Trophoblast cell (in vitro differentiated cells and primary cell): ENCODE results near the gene GPC3.

ENCODE experiments used
- DNase-seq, 2 donors: peaks; one replicate each; pipeline ENCODE4 v3.0.0-alpha.2; 2016
- H2AFZ ChIP-seq: 2 replicates; pipeline ENCODE4 v1.6.1; 2013; ENCODE audit warnings: low read length, moderate library complexity, mild to moderate bottlenecking; ENCODE audit not compliant: insufficient read depth, poor library complexity
- H2AK5ac ChIP-seq: 2 replicates; pipeline ENCODE4 v1.6.1; 2013; ENCODE audit warnings: mild to moderate bottlenecking, low read length
- H2BK120ac ChIP-seq: 2 replicates; pipeline ENCODE4 v1.6.1; 2013; ENCODE audit warnings: low read length, mild to moderate bottlenecking, moderate library complexity; ENCODE audit not compliant: insufficient read depth, poor library complexity
- H2BK12ac ChIP-seq: 2 replicates; pipeline ENCODE4 v1.6.1; 2013; ENCODE audit warnings: mild to moderate bottlenecking, low read length, moderate library complexity
- H2BK5ac ChIP-seq: 2 replicates; pipeline ENCODE4 v1.6.1; 2013; ENCODE audit warnings: low read length, low read depth, moderate library complexity, mild to moderate bottlenecking; ENCODE audit not compliant: poor library complexity
- H3K14ac ChIP-seq: 2 replicates; pipeline ENCODE4 v1.6.1; 2013; ENCODE audit warnings: mild to moderate bottlenecking, low read length
- H3K18ac ChIP-seq: 2 replicates; pipeline ENCODE4 v1.6.1; 2013; ENCODE audit warnings: mild to moderate bottlenecking, low read length
- H3K23ac ChIP-seq: 2 replicates; pipeline ENCODE4 v1.6.1; 2013; ENCODE audit warnings: low read length
- H3K27ac ChIP-seq: 2 replicates; pipeline ENCODE4 v1.5.1; 2013; ENCODE audit warnings: low read depth, mild to moderate bottlenecking, inconsistent platforms, low read length, moderate library complexity
- H3K27me3 ChIP-seq: 2 replicates; pipeline ENCODE4 v1.6.1; 2013; ENCODE audit warnings: inconsistent platforms, mild to moderate bottlenecking, low read length, moderate library complexity; ENCODE audit not compliant: insufficient read depth
- H3K36me3 ChIP-seq, 2 experiments: 1 replicate in 1 of 2; 2 replicates in 1 of 2; pipeline ENCODE4 v1.6.1; 2013; ENCODE audit warnings: low read length in 2 of 2, mild to moderate bottlenecking in 2 of 2, moderate library complexity in 1 of 2; ENCODE audit not compliant: insufficient read depth in 2 of 2, control insufficient read depth in 1 of 2
- H3K4ac ChIP-seq: 2 replicates; pipeline ENCODE4 v1.6.1; 2013; ENCODE audit warnings: low read depth, mild to moderate bottlenecking, low read length, moderate library complexity
- H3K4me1 ChIP-seq, 2 experiments: 1 replicate in 1 of 2; 2 replicates in 1 of 2; pipeline ENCODE4 v1.6.1; 2013; ENCODE audit warnings: low read length in 2 of 2, mild to moderate bottlenecking in 2 of 2, moderate library complexity in 1 of 2; ENCODE audit not compliant: insufficient read depth in 2 of 2, control insufficient read depth in 1 of 2
- H3K4me2 ChIP-seq: 2 replicates; pipeline ENCODE4 v1.6.1; 2013; ENCODE audit warnings: inconsistent platforms, mild to moderate bottlenecking, low read length, moderate library complexity
- H3K4me3 ChIP-seq: 2 replicates; pipeline ENCODE4 v1.5.1; 2013; ENCODE audit warnings: mild to moderate bottlenecking, low read depth, low read length, inconsistent platforms
- H3K79me1 ChIP-seq: one replicate; pipeline ENCODE4 v1.6.1; 2013; ENCODE audit warnings: low read length
- H3K79me2 ChIP-seq: 2 replicates; pipeline ENCODE4 v1.6.1; 2013; ENCODE audit warnings: low read length, mild to moderate bottlenecking; ENCODE audit not compliant: control insufficient read depth, insufficient read depth, poor library complexity
- H3K9ac ChIP-seq: 2 replicates; pipeline ENCODE4 v1.6.1; 2013; ENCODE audit warnings: mild to moderate bottlenecking, low read length
- H3K9me3 ChIP-seq: 2 replicates; pipeline ENCODE4 v1.6.1; 2013; ENCODE audit warnings: low read depth, mild to moderate bottlenecking, control low read depth, inconsistent platforms, low read length; ENCODE audit not compliant: insufficient read depth
- H4K12ac ChIP-seq: 2 replicates; pipeline ENCODE4 v1.6.1; 2013; ENCODE audit warnings: low read depth, mild to moderate bottlenecking, low read length, moderate library complexity
- H4K8ac ChIP-seq: 2 replicates; pipeline ENCODE4 v1.6.1; 2013; ENCODE audit warnings: low read depth, mild to moderate bottlenecking, low read length, moderate library complexity
- H4K91ac ChIP-seq: one replicate; pipeline ENCODE4 v1.6.1; 2013; ENCODE audit warnings: low read depth, mild to moderate bottlenecking, low read length, moderate library complexity
- WGBS: extraction: QIAGEN DNeasy Blood & Tissue Kit; methylation state at CpG from one replicate; pipeline ENCODE4 v1.1.7; 2013; ENCODE audit warnings: missing lambda C conversion rate; ENCODE audit not compliant: insufficient read length, insufficient coverage; ENCODE audit errors: extremely low coverage; 5-methylcytosine and 5-hydroxymethylcytosine counted together

GPC3 gene

DNA sequence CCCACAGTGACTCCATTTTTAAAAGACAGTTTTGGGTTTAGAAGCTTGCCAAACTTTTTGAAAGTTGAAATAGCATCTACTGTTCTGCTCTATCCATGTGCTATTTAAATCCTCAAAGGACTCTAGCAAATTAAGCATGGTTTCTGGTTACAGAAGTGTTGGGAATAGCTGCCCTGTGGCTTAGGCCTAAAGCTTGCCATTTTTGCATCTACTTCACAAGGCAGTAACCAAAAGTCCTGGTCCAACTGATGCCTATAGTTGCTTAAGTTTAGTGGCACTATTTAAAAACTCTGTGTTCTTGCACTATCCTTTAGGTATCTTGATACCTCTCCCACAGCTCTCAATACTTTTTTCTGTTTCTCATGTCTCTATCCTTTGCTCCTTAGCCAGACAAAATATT, 319.1 kb downstream of the GPC3 start:
- Histone ChIP-seq H2AFZ (no peak overlapping the region), H3K36me3 (no peaks in the 10 kb centered on the region), H2BK120ac (no peak overlapping the region), H3K4me2 (no peak overlapping the region), H3K27ac (no peak overlapping the region), H3K4me1 (no peaks in the 10 kb centered on the region), H4K91ac (no peak overlapping the region), H3K9me3 (no peaks in the 10 kb centered on the region), H4K12ac (no peak overlapping the region), H3K14ac (no peak overlapping the region), H2AK5ac (no peak overlapping the region), H3K27me3 (no peaks in the 10 kb centered on the region), H3K4ac (no peak overlapping the region), H3K18ac (no peak overlapping the region), H3K79me2 (no peaks in the 10 kb centered on the region), H2BK12ac (no peak overlapping the region), H2BK5ac (no peak overlapping the region), H3K4me3 (no peak overlapping the region), H4K8ac (no peak overlapping the region), H3K9ac (no peak overlapping the region), H3K79me1 (no peaks in the 10 kb centered on the region), H3K23ac (no peak overlapping the region)
- DNase-seq, result no peak

DNA sequence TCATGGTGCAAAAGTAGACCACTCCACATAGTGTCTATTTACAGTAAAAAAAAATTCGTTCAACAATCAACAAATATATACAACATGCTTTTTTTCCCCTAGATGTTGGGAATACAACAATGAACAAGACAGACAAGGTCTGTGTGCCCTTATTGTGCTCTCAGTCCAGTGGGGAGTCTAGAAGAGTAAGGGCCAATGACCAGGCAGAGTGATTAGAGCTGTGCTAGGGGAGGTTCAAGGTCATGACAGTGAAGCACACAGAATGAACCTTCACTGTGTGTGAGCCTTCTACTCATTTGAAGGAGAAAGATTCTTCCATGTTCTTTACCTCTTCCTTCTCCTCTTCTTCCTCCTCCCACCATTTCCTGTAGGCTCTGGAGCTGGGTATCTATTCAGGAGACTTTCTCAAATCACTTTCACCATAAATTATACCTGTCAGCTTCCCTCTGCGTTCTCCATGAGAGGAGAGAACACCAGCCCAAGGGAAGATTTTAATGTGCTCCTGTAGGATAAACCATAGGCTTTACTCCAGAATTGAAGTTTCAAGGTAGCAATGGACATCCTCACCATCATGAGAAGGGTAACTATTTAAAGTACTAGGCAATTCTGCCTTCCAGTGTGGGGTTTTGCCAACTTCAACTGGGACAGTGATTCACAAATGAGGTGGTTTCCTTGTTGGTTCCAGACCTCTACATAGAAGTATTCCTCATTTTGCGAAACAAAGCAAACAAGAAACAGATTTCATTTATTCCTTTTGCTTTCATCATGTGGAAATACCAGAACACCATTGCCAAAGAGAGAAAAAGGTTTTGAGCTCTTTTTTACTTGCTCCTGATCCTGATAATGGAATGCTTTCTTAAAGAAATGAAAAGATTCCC, 323.2 kb downstream of the GPC3 start:
- no peaks in the 10 kb centered on the region for H3K27me3 ChIP-seq
- H3K79me2 ChIP-seq, result no peaks in the 10 kb centered on the region
- no peak overlapping the region for H3K14ac ChIP-seq
- no peaks in the 10 kb centered on the region for H3K4me1 ChIP-seq
- no peaks in the 10 kb centered on the region for H3K9me3 ChIP-seq
- no peak overlapping the region for H4K91ac ChIP-seq
- H3K18ac ChIP-seq, result no peak overlapping the region
- no peak overlapping the region for H3K4me3 ChIP-seq
- no peak overlapping the region for H2BK5ac ChIP-seq
- no peak overlapping the region for H4K12ac ChIP-seq
- H3K9ac ChIP-seq, result no peak overlapping the region
- no peak overlapping the region for H3K4ac ChIP-seq
- no peak overlapping the region for H2BK120ac ChIP-seq
- H4K8ac ChIP-seq, result no peak overlapping the region
- no peak overlapping the region for H3K23ac ChIP-seq
- no peaks in the 10 kb centered on the region for H3K36me3 ChIP-seq
- H2BK12ac ChIP-seq, result no peak overlapping the region
- peak in 1 of 2 donors; percentile 4 for DNase-seq
- no peaks in the 10 kb centered on the region for H3K79me1 ChIP-seq
- no peak overlapping the region for H2AK5ac ChIP-seq
- no peak overlapping the region for H3K4me2 ChIP-seq
- no peak overlapping the region for H3K27ac ChIP-seq
- no CpG with 5 or more reads among the region's 3 CpGs for WGBS
- H2AFZ ChIP-seq, result no peak overlapping the region

DNA sequence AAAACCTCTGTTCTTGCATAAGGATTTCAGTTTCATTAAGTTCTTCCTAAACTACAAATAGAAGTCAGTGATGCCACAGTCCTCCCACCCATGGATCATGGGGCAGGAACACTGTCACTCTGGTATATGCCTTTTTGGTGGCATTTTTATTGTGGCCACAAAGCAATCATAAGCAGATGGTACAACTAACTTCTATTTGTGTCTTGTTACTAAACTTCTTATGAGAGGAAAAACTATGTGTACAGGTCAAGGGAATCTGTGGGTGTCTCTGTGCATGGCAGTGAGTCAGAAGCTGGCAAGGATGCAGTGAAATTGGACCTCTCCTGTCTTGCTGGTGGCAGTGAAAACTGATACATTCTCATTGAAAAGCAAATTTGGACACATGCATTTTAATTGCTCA, 325.1 kb downstream of the GPC3 start:
- no peak overlapping the region for H3K9ac ChIP-seq
- H3K79me1 ChIP-seq, result no peaks in the 10 kb centered on the region
- H3K79me2 ChIP-seq, result no peaks in the 10 kb centered on the region
- DNase-seq, result no peak
- H2BK120ac ChIP-seq, result no peak overlapping the region
- H3K4me1 ChIP-seq, result no peaks in the 10 kb centered on the region
- H3K27ac ChIP-seq, result no peak overlapping the region
- H2AFZ ChIP-seq, result no peak overlapping the region
- H3K4me2 ChIP-seq, result no peak overlapping the region
- H2BK12ac ChIP-seq, result no peak overlapping the region
- H3K36me3 ChIP-seq, result no peaks in the 10 kb centered on the region
- H4K8ac ChIP-seq, result no peak overlapping the region
- no peak overlapping the region for H2BK5ac ChIP-seq
- no peak overlapping the region for H3K18ac ChIP-seq
- H3K14ac ChIP-seq, result no peak overlapping the region
- no peak overlapping the region for H4K91ac ChIP-seq
- H4K12ac ChIP-seq, result no peak overlapping the region
- H3K23ac ChIP-seq, result no peak overlapping the region
- no peaks in the 10 kb centered on the region for H3K9me3 ChIP-seq
- H2AK5ac ChIP-seq, result no peak overlapping the region
- no peak overlapping the region for H3K4me3 ChIP-seq
- no peaks in the 10 kb centered on the region for H3K27me3 ChIP-seq
- no peak overlapping the region for H3K4ac ChIP-seq

DNA sequence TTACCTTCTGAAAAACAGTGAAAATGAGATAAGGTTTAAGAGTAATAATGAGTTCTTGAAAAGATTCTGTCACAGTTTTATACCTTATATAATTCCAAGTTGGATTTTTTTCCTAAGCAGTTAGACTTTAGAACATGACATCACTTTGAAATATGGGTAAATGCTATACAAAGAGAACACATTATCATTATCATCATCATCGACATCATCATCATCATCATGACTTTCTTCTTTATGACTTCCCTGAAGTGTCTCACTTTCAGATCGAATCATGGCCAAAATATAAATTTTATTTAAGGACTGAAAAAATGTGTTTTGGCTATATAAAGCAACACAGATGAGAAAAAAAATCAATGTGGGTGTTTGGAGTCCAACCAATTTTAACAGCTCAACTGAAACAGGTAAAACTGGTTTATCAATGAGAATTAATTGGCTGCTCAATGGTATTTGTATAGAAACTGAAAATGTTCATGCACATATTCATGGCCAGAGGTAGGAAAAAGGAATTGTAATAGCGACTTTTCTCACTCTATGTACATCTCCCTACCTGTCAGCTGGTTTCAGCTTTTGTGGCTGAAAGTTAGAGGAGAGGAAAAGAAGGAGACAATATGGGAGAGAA, 327.0 kb downstream of the GPC3 start:
- no peaks in the 10 kb centered on the region for H3K79me1 ChIP-seq
- H3K36me3 ChIP-seq, result no peaks in the 10 kb centered on the region
- H4K8ac ChIP-seq, result no peak overlapping the region
- H3K27me3 ChIP-seq, result no peaks in the 10 kb centered on the region
- H3K79me2 ChIP-seq, result no peaks in the 10 kb centered on the region
- no peak overlapping the region for H4K12ac ChIP-seq
- H4K91ac ChIP-seq, result no peak overlapping the region
- no peak overlapping the region for H3K9ac ChIP-seq
- no peak overlapping the region for H3K27ac ChIP-seq
- H2BK12ac ChIP-seq, result no peak overlapping the region
- no peaks in the 10 kb centered on the region for H3K9me3 ChIP-seq
- no peak overlapping the region for H3K4me3 ChIP-seq
- H2AFZ ChIP-seq, result no peak overlapping the region
- no peaks in the 10 kb centered on the region for H3K4me1 ChIP-seq
- H3K18ac ChIP-seq, result no peak overlapping the region
- H2BK5ac ChIP-seq, result no peak overlapping the region
- no peak overlapping the region for H2AK5ac ChIP-seq
- no peak overlapping the region for H3K4ac ChIP-seq
- no peak overlapping the region for H3K23ac ChIP-seq
- DNase-seq, result peak in 1 of 2 donors; percentile 12
- no peak overlapping the region for H3K4me2 ChIP-seq
- H3K14ac ChIP-seq, result no peak overlapping the region
- no peak overlapping the region for H2BK120ac ChIP-seq
- WGBS, result no CpG with 5 or more reads among the region's 3 CpGs
